ENCODE data around the gene ZSCAN22.

DNA sequence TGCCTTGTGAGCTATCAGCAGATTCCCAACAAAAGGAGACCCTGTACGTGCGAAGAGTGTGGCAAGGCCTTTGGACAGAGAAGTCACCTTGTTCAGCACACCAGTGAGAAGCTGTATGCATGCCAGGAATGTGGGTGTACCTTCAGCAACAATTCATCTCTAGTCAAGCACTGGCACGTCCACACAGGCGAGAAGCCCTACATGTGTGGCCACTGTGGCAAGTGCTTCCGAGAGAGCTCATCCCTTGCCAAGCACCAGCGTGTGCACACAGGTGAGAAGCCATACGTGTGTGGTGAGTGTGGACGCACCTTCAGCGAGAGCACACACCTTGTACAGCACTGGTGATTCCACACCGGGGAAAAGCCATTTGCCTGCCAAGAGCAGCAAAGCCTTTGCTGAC is 7.6 kb upstream of the ZSCAN22 start:
- TF ChIP-seq POLR2A (IDR thresholded peaks at IDR 0.05; ENCODE audit: low read depth, low read length) (no peak), TAF1 (IDR thresholded peaks at IDR 0.05; ENCODE audit: borderline replicate concordance, low read depth, low read length) (no peak), POLR2AphosphoS5 (IDR thresholded peaks at IDR 0.05; ENCODE audit: low read depth, low read length) (no peak)

Data from GM12892 (cell line).